Stimulated activated CD4-positive, alpha-beta T cell treated with anti-CD3 and anti-CD28 coated beads, Interleukin-15, amount 100 ng/mL, for 48 hours (primary cell): ENCODE measurements around the gene ZNHIT2.
"Not testable (repeated sequence)": the region's sequence is repeated elsewhere in the genome, so short reads cannot be mapped to it uniquely, and the experiment has no call there.

Source experiments
- DNase-seq, 2 donors: peaks; one replicate each; pipeline ENCODE4 v3.0.0-alpha.2; 2020; ENCODE audit warnings: low read depth in 2 of 2

ZNHIT2 gene

DNA sequence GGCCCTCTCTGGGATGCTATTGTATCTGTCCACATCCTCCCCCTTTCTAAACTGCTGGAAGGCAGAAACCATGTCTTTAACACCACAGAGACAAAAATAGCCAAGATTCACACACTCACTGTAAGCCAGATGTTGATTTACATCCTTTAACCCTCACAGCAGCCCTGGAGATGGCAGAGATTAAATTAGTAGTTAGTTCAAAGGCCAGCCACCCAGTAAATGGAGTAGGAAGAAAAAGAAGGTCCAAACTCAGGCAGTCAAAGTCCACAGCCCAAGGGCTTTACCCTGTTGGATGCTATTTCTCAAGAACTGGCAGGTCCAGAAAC lies 2.1 kb upstream of the ZNHIT2 start:
- DNase-seq, result no peak

DNA sequence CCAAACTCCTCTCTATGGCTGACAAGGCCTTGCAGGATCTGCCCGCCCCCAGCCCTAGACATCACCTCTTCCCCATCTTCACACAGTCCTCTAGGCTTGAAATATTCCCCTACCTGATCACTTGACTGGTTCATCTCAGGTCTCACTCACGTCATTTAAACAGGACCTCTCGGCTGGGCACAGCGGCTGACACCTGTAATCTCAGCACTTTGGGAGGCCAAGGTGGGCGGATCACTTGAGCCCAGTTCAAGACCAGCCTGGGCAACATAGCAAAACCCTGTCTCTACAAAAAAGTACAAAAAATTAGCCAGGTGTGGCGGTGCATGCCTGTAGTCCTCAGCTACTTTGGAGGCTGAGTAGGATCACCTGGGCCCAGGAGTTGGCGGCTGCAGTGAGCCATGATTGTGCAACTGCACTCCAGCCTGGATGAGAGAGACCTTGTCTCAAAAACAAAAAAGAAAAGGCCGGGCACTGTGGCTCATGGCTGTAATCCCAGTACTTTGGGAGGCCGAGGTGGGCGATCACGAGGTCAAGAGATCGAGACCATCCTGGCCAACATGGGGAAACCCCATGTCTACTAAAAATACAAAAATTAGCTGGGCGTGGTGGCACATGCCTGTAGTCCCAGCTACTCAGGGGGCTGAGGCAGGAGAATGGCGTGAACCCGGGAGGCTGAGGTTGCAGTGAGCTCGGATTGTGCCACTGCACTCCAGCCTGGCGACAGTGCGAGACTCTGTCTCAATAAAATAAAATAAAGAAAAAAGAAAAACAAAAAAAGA lies 1.6 kb upstream of the ZNHIT2 start:
- not testable (repeated sequence) for DNase-seq

DNA sequence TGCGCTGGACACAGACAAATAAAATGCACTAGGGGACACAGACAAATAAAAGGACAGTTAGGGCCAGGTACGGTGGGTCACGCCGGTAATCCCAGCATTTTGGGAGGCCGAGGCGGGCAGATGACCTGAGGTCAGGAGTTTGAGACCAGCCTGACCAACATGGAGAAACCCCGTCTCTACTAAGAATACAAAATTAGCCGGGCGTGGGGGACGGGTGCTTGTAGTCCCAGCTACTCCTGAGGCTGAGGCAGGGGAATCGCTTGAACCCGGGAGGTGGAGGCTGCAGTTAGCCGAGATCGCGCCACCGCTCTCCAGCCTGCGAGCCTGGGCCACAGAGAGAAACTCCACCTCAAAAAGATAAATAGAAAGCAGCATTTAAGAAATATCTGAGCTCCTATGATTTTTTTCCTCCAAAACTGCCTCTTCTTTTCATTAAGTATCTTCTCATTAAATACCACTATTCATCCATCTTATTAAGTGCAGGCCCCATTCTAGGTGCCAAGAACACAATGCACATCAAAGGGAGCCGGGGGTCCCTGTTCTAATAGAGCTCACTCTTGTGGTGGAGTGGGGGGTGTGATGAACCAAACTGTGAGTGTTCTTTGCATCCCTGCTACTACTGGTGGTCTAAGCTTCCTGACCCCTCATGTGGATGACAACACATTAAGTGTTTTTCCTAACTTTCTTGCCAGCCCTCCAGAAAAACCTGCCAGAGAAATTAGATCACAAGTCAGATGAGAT lies 766 bp upstream of the ZNHIT2 start:
- no peak for DNase-seq

DNA sequence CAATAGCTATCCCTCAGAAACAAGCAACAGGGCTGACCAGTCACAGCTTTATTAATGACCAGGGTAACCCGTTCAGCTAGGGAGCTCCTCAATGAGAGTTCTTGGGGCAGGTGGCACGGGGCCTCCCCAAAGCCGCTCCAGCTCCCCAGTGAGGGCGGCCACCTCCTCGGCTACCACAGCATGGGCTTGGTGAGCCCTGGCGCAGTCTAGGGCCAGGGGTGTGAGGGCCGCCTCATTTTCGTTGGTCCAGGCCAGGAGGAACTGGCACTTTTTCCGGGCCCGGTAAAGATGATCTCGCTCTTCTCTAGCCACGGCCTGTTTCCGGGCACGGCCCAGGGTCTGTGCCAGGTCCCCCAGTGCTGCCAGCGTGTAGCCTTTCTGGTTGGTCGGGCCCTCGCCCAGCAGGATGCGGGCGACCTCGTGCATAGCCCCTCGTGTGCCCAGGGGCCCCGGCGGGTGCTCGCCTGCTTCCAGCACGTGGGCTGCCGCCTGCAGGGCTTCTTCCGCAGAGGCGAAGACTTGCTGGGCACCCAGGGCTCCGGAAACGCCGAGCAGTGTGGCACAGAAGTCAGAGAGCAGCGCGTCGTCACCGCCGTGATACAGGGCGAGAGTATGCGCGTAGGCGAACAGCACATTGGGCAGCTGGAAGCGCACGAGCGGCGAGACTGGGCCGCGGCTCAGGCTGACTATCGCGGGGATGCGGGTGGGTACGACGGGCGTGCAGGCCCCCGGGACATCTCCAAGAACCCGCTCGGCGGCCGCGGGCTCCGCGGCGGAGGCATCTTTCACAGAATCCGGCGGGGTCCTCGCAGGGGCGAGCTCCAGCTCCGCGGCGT lies 913 bp downstream of the ZNHIT2 start:
- DNase-seq, result peak; percentile 63 to 64

DNA sequence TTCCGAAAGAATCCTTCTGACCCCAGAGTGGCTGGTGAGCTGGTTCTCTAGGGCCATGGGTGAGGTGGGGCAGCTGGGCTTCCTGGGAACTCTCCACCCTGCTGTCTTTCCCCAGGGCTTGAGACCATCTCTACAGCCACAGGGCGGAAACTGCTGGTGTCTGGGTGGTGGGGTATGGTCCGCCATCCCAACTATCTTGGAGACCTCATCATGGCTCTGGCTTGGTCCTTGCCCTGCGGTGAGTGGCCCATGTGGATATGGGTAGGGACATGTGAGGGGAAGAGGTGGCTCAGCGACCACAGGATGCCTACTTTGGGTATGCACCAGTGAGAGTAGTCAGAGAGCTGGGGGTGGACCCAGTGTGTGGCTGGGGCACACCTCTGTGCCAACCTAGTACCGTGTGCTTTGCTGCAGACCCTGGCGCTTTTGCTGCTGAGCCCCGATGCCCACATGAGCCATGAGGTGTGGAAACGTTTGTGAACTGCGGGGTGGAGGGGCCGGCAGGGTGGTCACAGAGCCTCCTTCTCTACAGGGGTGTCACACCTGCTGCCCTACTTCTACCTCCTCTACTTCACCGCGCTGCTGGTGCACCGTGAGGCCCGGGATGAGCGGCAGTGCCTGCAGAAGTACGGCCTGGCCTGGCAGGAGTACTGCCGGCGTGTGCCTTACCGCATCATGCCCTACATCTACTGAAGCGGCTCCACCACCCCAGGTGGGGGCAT lies 2.0 kb downstream of the ZNHIT2 start:
- DNase-seq, result no peak

DNA sequence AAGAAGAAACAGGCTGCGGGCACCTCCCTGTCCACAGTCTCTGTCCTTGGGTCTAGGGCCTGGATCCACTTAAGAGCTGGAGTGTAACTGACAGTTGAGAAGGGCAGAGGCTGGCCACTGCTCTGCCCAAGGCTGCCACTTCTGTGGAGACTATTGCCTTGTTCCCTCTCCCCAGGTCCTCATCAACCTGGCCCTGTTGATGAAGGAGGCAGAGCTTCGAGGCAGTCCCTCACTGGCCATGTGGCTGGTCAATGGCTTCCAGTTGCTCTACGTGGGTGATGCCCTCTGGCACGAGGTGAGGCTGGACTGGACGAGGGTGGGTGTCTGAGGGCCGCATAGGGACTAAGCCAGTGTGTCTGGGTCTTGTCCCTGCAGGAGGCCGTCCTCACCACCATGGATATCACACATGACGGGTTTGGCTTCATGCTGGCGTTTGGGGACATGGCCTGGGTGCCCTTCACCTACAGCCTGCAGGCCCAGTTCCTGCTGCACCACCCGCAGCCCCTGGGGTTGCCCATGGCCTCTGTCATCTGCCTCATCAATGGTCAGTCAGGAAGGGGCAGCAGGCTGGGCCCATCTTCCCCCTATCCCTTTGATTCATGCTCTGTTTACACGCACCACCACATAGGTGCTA lies 2.8 kb downstream of the ZNHIT2 start:
- DNase-seq, result no peak

DNA sequence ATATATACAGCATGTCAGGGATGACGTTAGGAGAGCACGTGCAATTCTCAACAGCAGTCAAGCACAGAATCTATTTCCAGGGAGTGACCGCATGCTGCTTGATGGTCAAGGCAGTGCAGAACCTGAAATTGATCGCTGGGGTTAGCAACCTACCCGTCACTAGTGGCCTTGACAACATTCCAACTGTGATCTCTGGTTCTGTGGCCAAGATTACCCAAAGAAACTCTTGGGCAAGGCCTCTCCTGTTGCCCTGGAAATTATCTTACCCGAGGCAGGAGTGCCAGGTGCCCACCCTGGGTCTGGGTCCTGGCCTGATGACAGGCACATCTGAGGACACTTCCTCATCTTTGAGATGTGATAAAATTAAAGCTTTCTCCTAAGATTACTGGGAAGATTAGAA lies 3.7 kb downstream of the ZNHIT2 start:
- no peak for DNase-seq

DNA sequence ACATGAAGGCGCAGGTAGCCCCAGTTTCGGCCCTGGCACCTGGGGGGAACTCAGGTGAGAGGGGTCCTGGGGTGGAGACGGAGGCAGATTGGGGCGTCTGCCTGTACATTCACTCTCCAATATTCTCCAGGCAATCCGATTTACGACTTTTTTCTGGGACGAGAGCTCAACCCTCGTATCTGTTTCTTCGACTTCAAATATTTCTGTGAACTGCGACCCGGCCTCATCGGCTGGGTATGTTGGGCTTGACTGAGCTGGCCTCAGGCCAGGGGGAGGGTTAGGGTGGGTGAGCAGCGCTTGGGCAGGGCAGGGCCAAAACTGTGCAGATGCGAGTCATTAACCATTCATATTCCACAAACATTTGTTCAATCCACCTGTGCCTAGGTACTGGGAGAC lies 4.1 kb downstream of the ZNHIT2 start:
- no peak for DNase-seq

DNA sequence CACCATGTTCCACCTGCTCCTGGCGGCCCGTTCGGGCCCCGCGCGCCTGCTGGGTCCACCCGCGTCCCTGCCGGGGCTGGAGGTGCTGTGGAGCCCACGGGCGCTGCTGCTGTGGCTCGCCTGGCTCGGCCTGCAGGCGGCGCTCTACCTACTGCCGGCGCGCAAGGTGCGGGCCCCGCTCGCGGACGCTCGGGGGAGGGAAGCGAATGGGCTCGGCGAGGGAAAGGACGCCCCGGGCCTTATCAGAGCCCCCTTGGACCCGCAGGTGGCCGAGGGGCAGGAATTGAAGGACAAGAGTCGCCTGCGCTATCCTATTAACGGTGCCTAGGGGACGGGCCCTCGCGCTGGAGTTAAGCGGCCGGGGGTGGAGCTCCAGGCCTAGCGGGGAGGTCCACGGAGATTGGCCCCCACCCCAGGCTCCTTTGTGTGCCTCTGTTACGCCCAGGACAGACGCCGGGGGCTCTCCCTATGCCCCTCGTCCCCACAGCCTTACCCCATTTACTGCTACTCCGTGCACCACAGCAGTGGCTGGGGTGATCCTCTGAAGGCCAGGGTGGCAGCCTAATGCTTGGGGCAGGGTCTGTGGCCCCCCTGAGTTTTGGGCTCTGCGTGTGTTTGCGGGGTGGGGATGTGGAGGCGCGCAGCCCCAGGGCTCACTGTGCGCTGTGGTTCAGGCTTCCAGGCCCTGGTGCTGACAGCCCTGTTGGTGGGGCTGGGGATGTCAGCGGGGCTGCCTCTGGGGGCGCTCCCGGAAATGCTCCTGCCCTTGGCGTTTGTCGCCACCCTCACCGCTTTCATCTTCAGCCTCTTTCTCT lies 4.7 kb downstream of the ZNHIT2 start:
- DNase-seq, result peak; percentile 56 to 66

DNA sequence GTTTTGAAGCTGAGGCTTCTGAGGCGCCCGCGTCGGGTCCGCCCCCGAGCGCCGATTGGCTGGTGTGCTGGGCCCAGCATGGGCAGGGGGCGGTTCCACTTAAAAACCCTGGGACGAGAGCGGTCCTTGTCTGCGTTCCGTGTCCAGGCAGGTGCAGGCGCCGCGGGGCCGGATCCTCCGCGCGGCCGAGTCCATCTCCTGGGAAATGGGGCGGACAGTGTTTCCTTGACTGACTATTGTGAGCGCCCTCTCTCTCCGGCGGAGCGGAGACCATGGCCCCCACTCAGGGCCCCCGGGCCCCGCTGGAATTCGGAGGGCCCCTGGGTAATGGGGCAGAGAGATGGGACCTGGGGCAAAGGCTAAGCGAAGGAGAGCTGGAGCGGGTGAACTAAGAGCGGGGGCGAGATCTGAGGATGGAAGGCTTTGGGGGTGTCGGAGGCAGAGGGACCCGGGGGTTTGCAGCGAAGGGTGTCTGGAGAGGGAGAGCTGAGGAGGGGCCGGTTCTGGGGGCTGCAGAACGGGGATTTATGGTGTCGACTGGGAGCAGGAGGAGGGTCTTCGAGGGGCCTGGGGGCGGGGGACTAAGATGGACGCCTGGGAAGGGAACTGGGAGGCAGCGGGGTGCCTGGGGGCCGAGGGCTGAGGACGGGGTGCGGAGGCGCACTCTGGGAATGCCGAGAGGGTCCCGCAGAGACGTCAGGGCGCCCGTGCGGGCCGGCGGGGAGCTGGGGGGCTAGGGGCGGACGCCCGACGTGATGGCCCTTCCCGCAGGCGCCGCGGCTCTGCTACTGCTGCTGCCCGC lies 5.6 kb downstream of the ZNHIT2 start, which contains the start of gene TM7SF2:
Gene TM7SF2 (plus strand): TSS at position 129 of the 802 bp plus-strand sequence. CDS start 144 bp downstream, at position 273.
- peak; percentile 88 to 94 for DNase-seq

DNA sequence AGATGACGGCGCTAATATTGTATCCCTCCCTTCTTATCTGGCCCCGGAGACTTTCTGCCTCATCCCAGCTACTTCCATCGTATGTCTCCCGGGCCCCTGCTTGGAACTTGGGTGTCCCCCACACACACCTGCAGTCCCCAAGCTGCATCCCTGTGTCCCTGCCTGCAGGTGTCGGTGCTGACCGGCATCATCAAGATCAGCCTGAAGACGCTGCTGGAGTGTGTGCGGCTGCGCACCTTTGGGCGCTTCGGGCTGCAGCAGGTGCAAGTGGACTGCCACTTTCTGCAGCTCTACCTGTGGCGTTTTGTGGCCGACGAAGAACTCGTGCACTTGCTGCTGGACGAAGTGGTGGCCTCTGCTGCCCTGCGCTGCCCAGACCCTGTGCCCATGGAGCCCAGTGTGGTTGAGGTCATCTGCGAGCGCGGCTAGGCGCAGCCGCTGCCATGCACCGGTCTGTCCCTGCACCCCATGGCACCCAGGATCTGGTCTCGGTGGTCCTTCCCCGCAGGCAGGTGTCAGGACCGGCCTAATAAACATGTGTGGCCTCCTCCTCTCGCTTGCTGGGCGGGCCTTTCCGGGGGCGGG lies 6.2 kb downstream of the ZNHIT2 start:
- DNase-seq, result no peak

DNA sequence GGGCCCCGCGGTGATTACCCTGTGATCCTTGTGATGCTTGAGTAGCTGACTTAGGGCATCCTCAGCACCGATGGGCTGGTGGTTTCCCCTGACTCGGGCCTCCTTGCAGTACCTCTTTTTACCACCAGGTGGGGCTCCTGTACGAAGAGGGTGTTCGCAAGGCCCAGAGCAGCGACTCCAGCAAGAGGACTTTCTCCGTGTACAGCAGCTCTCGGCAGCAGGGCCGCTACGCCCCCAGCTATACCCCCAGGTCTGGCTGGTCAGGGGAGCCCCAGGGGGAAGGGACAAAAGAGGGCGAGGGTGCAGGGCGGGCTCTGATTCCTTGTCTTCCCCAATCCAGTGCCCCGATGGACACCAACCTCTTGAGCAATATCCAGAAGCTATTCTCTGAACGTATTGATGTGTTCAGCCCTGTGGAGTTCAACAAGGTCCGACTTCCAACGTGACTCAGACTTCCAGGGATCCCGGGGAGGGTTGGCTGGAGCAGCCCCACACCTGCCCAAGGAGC lies 7.1 kb downstream of the ZNHIT2 start:
- peak; percentile 84 to 93 for DNase-seq

DNA sequence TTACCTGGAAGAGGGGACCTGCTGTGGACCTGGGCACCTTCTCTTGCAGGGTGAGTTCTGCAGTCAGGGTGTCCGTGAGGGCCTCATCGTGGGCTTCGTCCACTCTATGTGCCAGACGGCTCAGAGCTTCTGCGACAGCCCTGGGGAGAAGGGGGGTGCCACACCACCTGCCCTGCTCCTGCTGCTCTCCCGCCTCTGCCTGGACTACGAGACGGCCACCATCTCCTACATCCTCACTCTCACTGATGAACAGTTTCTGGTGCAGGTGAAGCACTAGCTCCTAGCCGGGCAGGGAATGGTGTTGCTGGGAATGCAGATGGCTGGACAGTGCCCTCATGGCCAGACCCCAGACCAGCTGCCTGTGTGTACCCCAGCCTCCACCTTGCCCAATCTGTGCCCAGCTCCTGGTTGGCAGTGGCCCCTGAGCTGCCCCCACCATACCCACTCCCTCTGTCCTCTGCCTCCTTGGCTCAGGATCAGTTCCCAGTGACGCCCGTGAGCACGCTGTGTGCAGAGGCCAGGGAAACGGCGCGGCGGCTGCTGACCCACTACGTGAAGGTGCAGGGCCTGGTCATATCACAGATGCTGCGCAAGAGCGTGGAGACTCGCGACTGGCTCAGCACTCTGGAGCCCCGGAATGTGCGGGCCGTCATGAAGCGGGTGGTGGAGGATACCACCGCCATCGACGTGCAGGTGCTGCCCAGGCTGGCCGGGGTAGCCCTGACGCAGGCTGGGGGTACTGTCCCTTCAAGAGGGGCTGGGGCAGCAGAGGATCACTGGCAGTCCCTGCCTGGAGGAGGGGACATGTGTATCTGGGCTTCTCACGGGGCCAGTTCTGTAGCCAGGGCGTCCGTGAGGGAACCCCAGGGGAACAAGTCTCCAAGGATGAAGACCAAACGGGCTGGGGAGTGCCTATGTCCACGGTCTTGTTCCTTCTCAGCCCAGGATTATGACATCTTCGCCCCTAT lies 8.0 kb downstream of the ZNHIT2 start:
- DNase-seq, result no peak

DNA sequence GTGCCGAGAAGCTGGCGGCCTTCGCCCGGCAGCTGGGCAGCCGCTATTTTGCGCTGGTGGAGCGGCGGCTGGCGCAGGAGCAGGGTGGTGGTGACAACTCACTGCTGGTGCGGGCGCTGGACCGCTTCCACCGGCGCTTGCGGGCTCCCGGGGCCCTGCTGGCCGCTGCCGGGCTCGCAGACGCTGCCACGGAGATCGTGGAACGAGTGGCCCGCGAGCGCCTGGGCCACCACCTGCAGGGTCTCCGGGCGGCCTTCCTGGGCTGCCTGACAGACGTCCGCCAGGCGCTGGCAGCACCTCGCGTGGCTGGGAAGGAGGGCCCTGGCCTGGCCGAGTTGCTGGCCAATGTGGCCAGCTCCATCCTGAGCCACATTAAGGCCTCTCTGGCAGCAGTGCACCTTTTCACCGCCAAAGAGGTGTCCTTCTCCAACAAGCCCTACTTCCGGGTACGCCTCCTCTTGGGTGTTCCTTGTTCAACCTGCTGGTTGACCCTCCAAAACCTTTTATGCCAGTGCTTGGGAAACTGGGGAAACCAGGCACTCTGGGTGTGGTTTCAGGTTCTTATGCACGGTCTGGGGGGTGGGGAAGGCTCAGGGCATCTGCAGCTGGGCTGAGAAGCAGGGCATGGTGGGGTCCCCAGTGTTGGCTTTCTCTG lies 8.9 kb downstream of the ZNHIT2 start:
- no peak for DNase-seq

DNA sequence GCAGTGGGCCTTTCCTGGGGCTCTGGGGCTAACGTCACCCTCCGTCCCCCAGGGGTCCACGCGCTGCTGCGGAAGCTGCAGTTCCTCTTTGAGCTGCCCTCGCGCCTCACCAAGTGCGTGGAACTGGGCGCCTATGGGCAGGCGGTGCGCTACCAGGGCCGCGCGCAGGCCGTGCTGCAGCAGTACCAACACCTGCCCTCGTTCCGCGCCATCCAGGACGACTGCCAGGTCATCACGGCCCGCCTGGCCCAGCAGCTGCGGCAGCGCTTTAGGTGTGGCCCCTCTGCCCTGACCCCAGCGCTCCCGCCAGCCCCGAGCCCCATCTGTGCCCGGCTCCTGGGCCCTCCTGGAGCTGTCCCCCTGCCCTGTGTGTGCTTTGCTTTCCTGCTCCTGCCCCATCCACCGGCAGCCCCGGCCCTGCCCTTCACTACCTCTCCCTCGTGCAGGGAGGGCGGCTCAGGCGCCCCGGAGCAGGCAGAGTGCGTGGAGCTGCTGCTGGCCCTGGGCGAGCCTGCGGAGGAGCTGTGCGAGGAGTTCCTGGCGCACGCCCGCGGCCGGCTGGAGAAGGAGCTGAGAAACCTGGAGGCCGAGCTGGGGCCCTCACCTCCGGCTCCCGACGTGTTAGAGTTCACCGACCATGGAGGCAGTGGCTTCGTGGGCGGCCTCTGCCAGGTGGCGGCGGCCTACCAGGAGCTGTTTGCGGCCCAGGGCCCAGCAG lies 9.6 kb downstream of the ZNHIT2 start:
- DNase-seq, result no peak

DNA sequence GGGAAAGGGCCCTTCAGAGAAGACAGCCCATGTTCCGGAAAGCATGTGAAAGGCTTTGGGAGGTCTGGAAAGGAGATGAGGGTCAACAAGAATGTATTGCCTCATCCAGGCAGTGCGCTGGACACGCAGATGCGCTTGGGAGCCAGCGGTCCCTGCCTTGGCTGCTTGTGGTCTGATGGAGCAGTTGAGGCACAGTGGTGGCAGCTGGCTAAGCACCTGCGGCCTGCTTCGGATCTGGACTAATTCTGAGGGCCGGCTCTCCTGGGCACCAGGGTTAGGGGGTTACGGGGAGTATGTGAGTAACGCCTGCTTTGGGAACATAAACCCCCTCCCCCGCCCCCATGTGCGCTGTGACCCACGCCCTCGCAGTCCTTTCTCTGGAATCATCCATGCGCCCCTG lies 10.4 kb downstream of the ZNHIT2 start:
- no peak for DNase-seq

DNA sequence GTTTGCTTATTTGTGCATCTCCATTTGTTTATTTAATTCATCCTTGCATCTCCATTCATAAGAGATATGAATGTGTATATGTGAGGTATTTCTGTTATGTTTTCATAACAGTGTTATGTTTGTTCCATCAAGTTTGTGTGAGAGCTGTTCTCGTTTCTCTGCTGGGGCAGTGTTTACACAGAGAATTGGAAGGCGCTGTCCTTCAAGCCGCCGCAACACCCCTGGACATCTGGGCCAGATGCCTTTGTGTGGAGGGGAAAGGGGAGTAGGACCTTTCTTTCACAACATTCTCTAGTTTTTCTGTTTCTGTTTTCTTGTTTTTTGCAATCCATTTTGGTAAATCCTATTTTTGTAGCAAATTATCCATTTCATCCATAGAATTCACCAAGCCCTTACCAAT lies 12.9 kb downstream of the ZNHIT2 start:
- no peak for DNase-seq
